22Rv1 (cell line): ENCODE results near the gene CITED4.

Experiments
- ZFX ChIP-seq: fragments of 450-650 bp; IDR thresholded peaks from 2 replicates; pipeline ENCODE4 v1.6.1; 2017; ENCODE audit warnings: antibody characterized with exemption, borderline replicate concordance
- TF ChIP-seq, protein P1 (sequence below): fragments of 450-650 bp; IDR thresholded peaks from 2 replicates; pipeline ENCODE4 v1.5.1; 2017; ENCODE audit warnings: mild to moderate bottlenecking

DNA sequence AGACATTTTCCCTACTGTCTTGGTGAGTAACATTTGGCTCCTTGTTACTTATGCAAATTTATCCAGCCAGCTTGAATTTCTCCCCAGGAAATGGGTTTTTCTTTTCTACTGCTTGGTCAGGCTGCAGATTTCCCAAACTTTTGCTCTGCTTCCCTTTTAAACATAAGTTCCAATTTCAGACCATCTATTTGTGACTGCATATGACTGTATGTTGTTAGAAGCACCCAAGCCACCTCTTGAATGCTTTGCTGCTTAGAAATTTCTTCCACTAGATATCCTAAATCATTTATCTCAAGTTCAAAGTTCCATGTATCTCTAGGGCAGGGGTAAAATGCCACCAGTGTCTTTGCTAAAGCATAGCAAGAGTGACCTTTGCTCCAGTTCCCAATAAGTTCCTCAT lies 32.3 kb upstream of the CITED4 start:
- TF ChIP-seq, protein P1, sequence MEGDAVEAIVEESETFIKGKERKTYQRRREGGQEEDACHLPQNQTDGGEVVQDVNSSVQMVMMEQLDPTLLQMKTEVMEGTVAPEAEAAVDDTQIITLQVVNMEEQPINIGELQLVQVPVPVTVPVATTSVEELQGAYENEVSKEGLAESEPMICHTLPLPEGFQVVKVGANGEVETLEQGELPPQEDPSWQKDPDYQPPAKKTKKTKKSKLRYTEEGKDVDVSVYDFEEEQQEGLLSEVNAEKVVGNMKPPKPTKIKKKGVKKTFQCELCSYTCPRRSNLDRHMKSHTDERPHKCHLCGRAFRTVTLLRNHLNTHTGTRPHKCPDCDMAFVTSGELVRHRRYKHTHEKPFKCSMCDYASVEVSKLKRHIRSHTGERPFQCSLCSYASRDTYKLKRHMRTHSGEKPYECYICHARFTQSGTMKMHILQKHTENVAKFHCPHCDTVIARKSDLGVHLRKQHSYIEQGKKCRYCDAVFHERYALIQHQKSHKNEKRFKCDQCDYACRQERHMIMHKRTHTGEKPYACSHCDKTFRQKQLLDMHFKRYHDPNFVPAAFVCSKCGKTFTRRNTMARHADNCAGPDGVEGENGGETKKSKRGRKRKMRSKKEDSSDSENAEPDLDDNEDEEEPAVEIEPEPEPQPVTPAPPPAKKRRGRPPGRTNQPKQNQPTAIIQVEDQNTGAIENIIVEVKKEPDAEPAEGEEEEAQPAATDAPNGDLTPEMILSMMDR: no peak
- no peak for TF ChIP-seq ZFX
